ENCODE measurements around the gene MAN1B1.

Gene MAN1B1

GRCh38 chr9:137049544-137050449 is 37.0 kb upstream of the MAN1B1 start:
- TF ChIP-seq REST (IDR thresholded peaks at IDR 0.05; ENCODE audit: insufficient read depth in 1 of 2, low read depth in 2 of 2, low read length in 2 of 2) = no peak
- no peak for TF ChIP-seq FOXP2 (optimal IDR thresholded peaks at IDR 0.05; ENCODE audit: borderline replicate concordance, extremely low read depth, extremely low read length, insufficient read depth)
- TF ChIP-seq POLR2AphosphoS5 (IDR thresholded peaks at IDR 0.05; ENCODE audit: low read depth, low read length) = no peak
- no peak for TF ChIP-seq SIN3A (IDR thresholded peaks at IDR 0.05; ENCODE audit: borderline replicate concordance, insufficient read depth, low read length)
- TF ChIP-seq TAF1 (IDR thresholded peaks at IDR 0.05; ENCODE audit: borderline replicate concordance, insufficient read depth, low read length) = no peak

GRCh38 chr9:137050570-137050969 is 36.2 kb upstream of the MAN1B1 start:
- TF ChIP-seq REST (IDR thresholded peaks at IDR 0.05; ENCODE audit: insufficient read depth in 1 of 2, low read depth in 2 of 2, low read length in 2 of 2) = no peak
- TF ChIP-seq FOXP2 (optimal IDR thresholded peaks at IDR 0.05; ENCODE audit: borderline replicate concordance, extremely low read depth, extremely low read length, insufficient read depth) = no peak
- TF ChIP-seq SIN3A (IDR thresholded peaks at IDR 0.05; ENCODE audit: borderline replicate concordance, insufficient read depth, low read length) = no peak
- TF ChIP-seq TAF1 (IDR thresholded peaks at IDR 0.05; ENCODE audit: borderline replicate concordance, insufficient read depth, low read length) = no peak

- TF ChIP-seq FOXP2 (optimal IDR thresholded peaks at IDR 0.05; ENCODE audit: borderline replicate concordance, extremely low read depth, extremely low read length, insufficient read depth) (no peak), POLR2AphosphoS5 (IDR thresholded peaks at IDR 0.05; ENCODE audit: low read depth, low read length) (no peak), REST (IDR thresholded peaks at IDR 0.05; ENCODE audit: insufficient read depth in 1 of 2, low read depth in 2 of 2, low read length in 2 of 2) (no peak), TAF1 (IDR thresholded peaks at IDR 0.05; ENCODE audit: borderline replicate concordance, insufficient read depth, low read length) (no peak), SIN3A (IDR thresholded peaks at IDR 0.05; ENCODE audit: borderline replicate concordance, insufficient read depth, low read length) (no peak)
These were observed 35.5 kb upstream of the MAN1B1 start for GRCh38 chr9:137051145-137051724.

- TF ChIP-seq FOXP2 (optimal IDR thresholded peaks at IDR 0.05; ENCODE audit: borderline replicate concordance, extremely low read depth, extremely low read length, insufficient read depth) (no peak), REST (IDR thresholded peaks at IDR 0.05; ENCODE audit: insufficient read depth in 1 of 2, low read depth in 2 of 2, low read length in 2 of 2) (no peak), TAF1 (IDR thresholded peaks at IDR 0.05; ENCODE audit: borderline replicate concordance, insufficient read depth, low read length) (no peak), POLR2AphosphoS5 (IDR thresholded peaks at IDR 0.05; ENCODE audit: low read depth, low read length) (no peak), SIN3A (IDR thresholded peaks at IDR 0.05; ENCODE audit: borderline replicate concordance, insufficient read depth, low read length) (no peak)
These were observed 34.5 kb upstream of the MAN1B1 start for GRCh38 chr9:137052293-137052692.
